GM18873 (cell line): ENCODE data around the gene RIT2.

ENCODE experiments used
- ATAC-seq: cut with Tn5 transposase; IDR thresholded peaks from one replicate; pipeline ENCODE4 v1.9.1; 2021; ENCODE audit warnings: mild to moderate bottlenecking, moderate library complexity, moderate number of reproducible peaks; ENCODE audit not compliant: unreplicated experiment, low FRiP score

RIT2 gene

GRCh38 chr18:43115076-43115921, at the start of gene RIT2:
RIT2 (minus strand) TSS chr18:43115685.
- ATAC-seq: no peak

- no peak for ATAC-seq
Observed at GRCh38 chr18:43161528-43161927, 46.0 kb upstream of the RIT2 start.

- no peak for ATAC-seq
Observed at GRCh38 chr18:43160509-43160908, 45.0 kb upstream of the RIT2 start.

- no peak for ATAC-seq
Observed at GRCh38 chr18:43159926-43160325, 44.4 kb upstream of the RIT2 start.

- no peak for ATAC-seq
Observed at GRCh38 chr18:43159086-43159770, 43.7 kb upstream of the RIT2 start.

GRCh38 chr18:43158381-43158780, 42.9 kb upstream of the RIT2 start:
- no peak for ATAC-seq

GRCh38 chr18:43155842-43156241, 40.4 kb upstream of the RIT2 start:
- ATAC-seq: no peak

GRCh38 chr18:43148231-43148630, 32.7 kb upstream of the RIT2 start:
- no peak for ATAC-seq

GRCh38 chr18:43141208-43141607, 25.7 kb upstream of the RIT2 start:
- ATAC-seq: no peak

- ATAC-seq: no peak
Observed at GRCh38 chr18:43139288-43139946, 23.9 kb upstream of the RIT2 start.

GRCh38 chr18:43134876-43135275, 19.4 kb upstream of the RIT2 start:
- ATAC-seq: no peak

- ATAC-seq: no peak
Observed at GRCh38 chr18:43130716-43131260, 15.3 kb upstream of the RIT2 start.

GRCh38 chr18:43129946-43130524, 14.6 kb upstream of the RIT2 start:
- no peak for ATAC-seq

- ATAC-seq: no peak
Observed at GRCh38 chr18:43125471-43125870, 10.0 kb upstream of the RIT2 start.

- ATAC-seq: no peak
Observed at GRCh38 chr18:43122955-43123354, 7.5 kb upstream of the RIT2 start.

- ATAC-seq: no peak
Observed at GRCh38 chr18:43116699-43117294, 1.3 kb upstream of the RIT2 start.

GRCh38 chr18:43113220-43113895, 2.1 kb downstream of the RIT2 start:
- no peak for ATAC-seq

- no peak for ATAC-seq
Observed at GRCh38 chr18:43108882-43109281, 6.6 kb downstream of the RIT2 start.

GRCh38 chr18:43108469-43108868, 7.0 kb downstream of the RIT2 start:
- no peak for ATAC-seq

- ATAC-seq: no peak
Observed at GRCh38 chr18:43093646-43094045, 21.8 kb downstream of the RIT2 start.
